Activated T-cell treated with anti-CD3 and anti-CD28 coated beads for 24 hours (primary cell): ENCODE measurements around the gene TMEM43.

Experiments
- DNase-seq: peaks from one replicate; pipeline ENCODE4 v3.0.0-alpha.2; 2020; ENCODE audit warnings: low read depth

TMEM43 gene

GRCh38 chr3:14151471-14152083 is 26.7 kb downstream of the TMEM43 start:
- no peak for DNase-seq

GRCh38 chr3:14152233-14152962 is 27.5 kb downstream of the TMEM43 start:
- DNase-seq, result no peak

GRCh38 chr3:14152963-14153355 is 28.1 kb downstream of the TMEM43 start:
- no peak for DNase-seq

GRCh38 chr3:14153663-14154062 is 28.8 kb downstream of the TMEM43 start:
- no peak for DNase-seq

GRCh38 chr3:14154276-14154675 is 29.4 kb downstream of the TMEM43 start:
- no peak for DNase-seq

GRCh38 chr3:14154895-14155440 is 30.1 kb downstream of the TMEM43 start:
- DNase-seq, result no peak

- DNase-seq, result no peak
Observed at GRCh38 chr3:14156201-14156600, 31.3 kb downstream of the TMEM43 start.

GRCh38 chr3:14156843-14157561 is 32.1 kb downstream of the TMEM43 start:
- no peak for DNase-seq

GRCh38 chr3:14157951-14158350 is 33.1 kb downstream of the TMEM43 start:
- DNase-seq, result no peak

GRCh38 chr3:14158370-14158769 is 33.5 kb downstream of the TMEM43 start:
- DNase-seq, result no peak

GRCh38 chr3:14159426-14159825 is 34.6 kb downstream of the TMEM43 start:
- DNase-seq, result no peak

- no peak for DNase-seq
Observed at GRCh38 chr3:14161282-14161681, 36.4 kb downstream of the TMEM43 start.

- DNase-seq, result no peak
Observed at GRCh38 chr3:14162178-14162577, 37.3 kb downstream of the TMEM43 start.

- no peak for DNase-seq
Observed at GRCh38 chr3:14166877-14167603, 42.2 kb downstream of the TMEM43 start.

GRCh38 chr3:14169435-14169834 is 44.6 kb downstream of the TMEM43 start:
- no peak for DNase-seq

- DNase-seq, result no peak
Observed at GRCh38 chr3:14169871-14170270, 45.0 kb downstream of the TMEM43 start.

GRCh38 chr3:14170531-14171159 is 45.8 kb downstream of the TMEM43 start:
- DNase-seq, result no peak

- no peak for DNase-seq
Observed at GRCh38 chr3:14172496-14172895, 47.6 kb downstream of the TMEM43 start.

- DNase-seq, result no peak
Observed at GRCh38 chr3:14174483-14174882, 49.6 kb downstream of the TMEM43 start.

- peak; percentile 28 for DNase-seq
Observed at GRCh38 chr3:14175383-14176037, 50.7 kb downstream of the TMEM43 start.

GRCh38 chr3:14177580-14178246 is 52.9 kb downstream of the TMEM43 start:
- DNase-seq, result no peak
